Measurements from ENCODE around the gene ANXA6. TPM values are rescaled to one million over a fixed set of nuclear protein-coding genes. Genes with fewer than 3 reads are reported as not detected.
A peak's percentile ranks its signal among the peaks of the same experiment; 100 is the strongest.
"Not testable (repeated sequence)": the region's sequence is repeated elsewhere in the genome, so short reads cannot be mapped to it uniquely, and the experiment has no call there.

Gene ANXA6
- total RNA-seq, 1 experiment from 2014 or later, result 142 TPM

DNA sequence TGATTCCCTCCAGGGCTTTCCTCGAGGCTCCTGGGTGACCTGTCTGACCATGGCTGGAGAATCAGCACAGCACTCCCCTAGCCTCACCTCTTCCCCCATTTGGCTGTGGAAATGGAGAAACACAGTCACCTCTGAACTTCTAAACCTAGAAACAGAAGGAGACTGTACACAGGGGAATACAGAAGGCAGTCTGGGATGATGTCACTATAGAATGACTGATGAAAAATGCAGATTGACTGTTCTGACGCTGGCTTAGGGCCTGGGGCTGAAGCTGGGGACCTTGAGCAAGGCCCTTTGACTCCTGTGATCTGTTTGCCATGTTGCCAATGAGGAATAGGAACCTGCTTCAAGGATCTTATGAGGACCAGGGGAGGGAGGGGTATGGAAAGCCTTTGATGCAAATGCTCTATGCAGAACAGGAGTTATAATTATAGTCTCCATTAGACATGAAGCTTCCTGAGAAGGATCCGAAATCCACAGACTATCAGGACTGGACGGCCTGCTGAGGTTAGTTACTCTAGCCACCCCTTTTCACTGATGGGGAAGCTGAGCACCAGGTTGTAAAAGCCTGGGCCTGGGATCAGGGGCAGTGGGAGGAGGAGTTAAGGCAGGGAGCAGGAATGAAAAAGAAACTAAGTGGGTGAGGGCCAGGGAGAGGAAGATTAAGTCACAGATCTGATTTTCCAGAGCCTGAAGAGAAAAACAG is 24.4 kb upstream of the ANXA6 start:
- DNase-seq (ENCODE audit: low read depth), result no peak

GRCh38 chr5:151180291-151180690 is 22.7 kb upstream of the ANXA6 start:
- no peak for DNase-seq (ENCODE audit: low read depth)

GRCh38 chr5:151179489-151179840 is 21.9 kb upstream of the ANXA6 start:
- no peak for DNase-seq (ENCODE audit: low read depth)

DNA sequence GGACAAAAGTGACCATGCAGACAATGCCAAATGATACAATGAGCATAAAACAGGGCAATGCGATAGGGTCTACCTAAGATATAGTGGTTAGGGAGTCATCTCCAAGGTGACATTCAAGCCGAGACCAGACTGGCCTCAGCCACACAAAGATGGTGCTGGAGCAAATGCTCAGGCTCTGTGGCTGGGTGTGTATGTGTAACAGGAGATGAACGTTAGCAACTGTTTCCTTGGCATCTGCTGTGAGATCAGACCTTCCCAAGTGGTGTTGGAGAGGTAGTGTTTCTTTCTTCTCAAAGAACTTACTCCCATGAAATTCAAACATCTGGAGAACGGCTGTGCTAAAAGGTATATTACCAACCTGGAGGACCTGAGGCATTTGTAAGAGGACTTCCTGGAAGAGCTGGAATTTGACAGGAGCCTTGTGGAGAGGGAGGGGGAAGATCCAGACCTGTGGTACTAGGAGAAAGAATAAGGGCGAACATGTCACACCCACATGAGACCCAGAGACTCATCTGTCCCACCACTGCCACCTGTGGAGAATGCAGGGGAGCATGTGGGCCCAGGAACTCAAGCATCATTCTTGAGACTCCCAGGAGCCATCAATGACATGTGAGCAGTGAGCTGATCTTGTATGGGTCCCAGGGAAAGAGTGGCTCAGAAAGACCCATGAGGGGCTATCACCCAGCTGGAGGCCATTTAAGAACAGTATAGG is 21.4 kb upstream of the ANXA6 start:
- DNase-seq (ENCODE audit: low read depth), result no peak

DNA sequence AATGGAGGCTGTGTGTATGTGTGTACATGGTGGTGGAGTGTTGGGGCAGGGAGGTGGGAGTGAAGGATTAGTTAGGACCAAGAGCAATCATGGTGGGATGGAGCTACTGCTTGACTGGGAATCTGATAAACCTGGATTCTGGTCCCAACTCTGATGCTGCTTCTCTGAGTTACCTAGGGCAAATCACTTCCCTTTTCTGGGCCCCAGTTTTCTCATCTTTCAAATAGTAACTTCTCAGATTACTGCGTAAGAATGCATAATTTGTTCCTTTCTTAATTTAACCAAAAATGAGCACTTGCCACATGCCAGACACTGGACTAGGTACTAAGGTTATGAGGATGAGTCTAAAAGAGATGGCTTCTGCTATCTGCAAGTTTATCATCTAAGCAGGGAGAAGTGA is 20.8 kb upstream of the ANXA6 start:
- no peak for DNase-seq (ENCODE audit: low read depth)

GRCh38 chr5:151176268-151176667 is 18.7 kb upstream of the ANXA6 start:
- DNase-seq (ENCODE audit: low read depth), result not testable (repeated sequence)

- DNase-seq (ENCODE audit: low read depth), result no peak
Observed at GRCh38 chr5:151174612-151175101, 17.1 kb upstream of the ANXA6 start.

- DNase-seq (ENCODE audit: low read depth), result no peak
Observed at GRCh38 chr5:151173711-151174611, 16.4 kb upstream of the ANXA6 start.

DNA sequence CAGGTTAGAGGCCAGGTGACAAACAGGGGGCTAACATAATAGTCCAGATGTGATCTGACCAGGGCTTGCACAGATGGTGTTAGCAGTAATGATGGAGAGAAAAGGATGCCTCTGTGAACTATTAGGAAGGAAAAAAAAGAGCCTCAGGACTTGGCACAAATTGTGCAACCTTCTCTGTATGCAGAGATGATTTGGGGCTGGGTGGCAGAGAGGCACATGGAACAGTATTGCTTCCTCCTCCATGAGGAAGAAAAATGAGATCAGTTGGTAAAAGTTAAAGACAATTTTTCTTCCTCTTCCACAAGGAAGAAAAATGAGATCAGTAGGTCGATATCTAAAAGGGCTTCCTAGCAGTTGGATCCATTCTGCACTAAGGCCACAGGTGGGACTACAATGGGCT is 13.9 kb upstream of the ANXA6 start:
- no peak for DNase-seq (ENCODE audit: low read depth)

GRCh38 chr5:151168602-151169344 is 11.2 kb upstream of the ANXA6 start:
- no peak for DNase-seq (ENCODE audit: low read depth)

- DNase-seq (ENCODE audit: low read depth), result no peak
Observed at GRCh38 chr5:151167022-151167421, 9.4 kb upstream of the ANXA6 start.

GRCh38 chr5:151164687-151165392 is 7.3 kb upstream of the ANXA6 start:
- DNase-seq (ENCODE audit: low read depth), result peak; percentile 71

DNA sequence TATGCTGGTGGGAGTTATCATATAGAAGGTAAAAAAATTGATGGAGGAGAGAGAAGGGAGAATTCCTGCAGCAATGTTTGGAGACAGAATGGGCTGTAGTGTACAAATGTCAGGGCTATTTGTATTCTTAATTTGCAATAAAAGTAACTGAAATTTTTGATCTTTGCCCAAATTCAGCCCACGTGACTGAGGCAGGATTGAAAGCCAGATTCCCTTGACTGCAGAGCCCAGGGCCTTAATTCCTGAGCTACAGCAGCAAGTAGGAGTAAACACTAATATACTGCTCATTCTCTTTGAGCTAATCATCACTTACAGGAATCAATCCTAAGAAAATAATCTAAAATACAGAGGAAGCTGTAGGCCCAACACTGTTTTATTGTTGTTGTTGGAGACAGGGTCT is 5.2 kb upstream of the ANXA6 start:
- DNase-seq (ENCODE audit: low read depth), result no peak

GRCh38 chr5:151159649-151160373 is 2.2 kb upstream of the ANXA6 start:
- no peak for DNase-seq (ENCODE audit: low read depth)

DNA sequence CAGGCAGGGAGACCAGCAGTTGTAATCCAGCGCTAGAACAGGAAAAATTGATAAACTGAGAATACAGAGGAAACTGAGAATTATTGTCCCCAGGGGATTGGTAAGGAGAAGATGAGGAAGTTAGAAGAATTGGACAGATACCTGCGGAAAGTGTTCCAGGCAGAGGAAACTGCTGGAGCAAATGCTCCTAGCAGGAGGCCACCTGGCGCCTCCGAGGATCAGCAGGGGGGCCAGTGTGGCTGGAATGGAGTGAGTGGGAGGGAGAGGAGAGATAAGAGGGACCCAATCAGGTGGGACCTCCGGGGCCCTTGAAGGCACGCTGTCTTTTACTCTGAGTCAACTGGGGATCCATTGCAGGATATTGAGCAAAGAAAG is 695 bp upstream of the ANXA6 start:
- no peak for DNase-seq (ENCODE audit: low read depth)

- DNase-seq (ENCODE audit: low read depth), result peak; percentile 23
Observed at GRCh38 chr5:151156507-151157420, 815 bp downstream of the ANXA6 start.

- peak; percentile 66 for DNase-seq (ENCODE audit: low read depth)
Observed at GRCh38 chr5:151155775-151156506, 1.6 kb downstream of the ANXA6 start.
